ENCODE data around the gene RABEP2.
"Not testable (repeated sequence)": the region's sequence is repeated elsewhere in the genome, so short reads cannot be mapped to it uniquely, and the experiment has no call there.

The RABEP2 gene

GRCh38 chr16:28932339-28933141 lies 7.5 kb upstream of the RABEP2 start:
- no peak for DNase-seq (ENCODE audit: low read depth)

GRCh38 chr16:28931801-28932225 lies 6.8 kb upstream of the RABEP2 start, which contains the start of gene CD19:
Gene CD19, plus strand, starts transcription at chr16:28931971. Its CDS starts 30 bp downstream, at chr16:28932001.
- no peak for DNase-seq (ENCODE audit: low read depth)

GRCh38 chr16:28930652-28931051 lies 5.6 kb upstream of the RABEP2 start:
- no peak for DNase-seq (ENCODE audit: low read depth)

GRCh38 chr16:28930203-28930602 lies 5.2 kb upstream of the RABEP2 start:
- no peak for DNase-seq (ENCODE audit: low read depth)

- DNase-seq (ENCODE audit: low read depth): no peak
Observed at GRCh38 chr16:28927815-28928214, 2.8 kb upstream of the RABEP2 start.

GRCh38 chr16:28926284-28926683 lies 1.2 kb upstream of the RABEP2 start:
- not testable (repeated sequence) for DNase-seq (ENCODE audit: low read depth)

GRCh38 chr16:28925386-28926228 lies 569 bp upstream of the RABEP2 start:
- DNase-seq (ENCODE audit: low read depth): peak; percentile 38

- no peak for DNase-seq (ENCODE audit: low read depth)
Observed at GRCh38 chr16:28924399-28924761, 658 bp downstream of the RABEP2 start.

- no peak for DNase-seq (ENCODE audit: low read depth)
Observed at GRCh38 chr16:28923652-28924398, 1.2 kb downstream of the RABEP2 start.

- no peak for DNase-seq (ENCODE audit: low read depth)
Observed at GRCh38 chr16:28923231-28923587, 1.8 kb downstream of the RABEP2 start.

GRCh38 chr16:28918698-28919097 lies 6.3 kb downstream of the RABEP2 start:
- no peak for DNase-seq (ENCODE audit: low read depth)

GRCh38 chr16:28917095-28917494 lies 7.9 kb downstream of the RABEP2 start:
- no peak for DNase-seq (ENCODE audit: low read depth)

- DNase-seq (ENCODE audit: low read depth): peak; percentile 54
Observed at GRCh38 chr16:28915181-28915580, 9.9 kb downstream of the RABEP2 start.

- no peak for DNase-seq (ENCODE audit: low read depth)
Observed at GRCh38 chr16:28913946-28914724, 10.9 kb downstream of the RABEP2 start.

- no peak for DNase-seq (ENCODE audit: low read depth)
Observed at GRCh38 chr16:28912558-28912957, 12.5 kb downstream of the RABEP2 start.

GRCh38 chr16:28910086-28911031 lies 14.7 kb downstream of the RABEP2 start:
- DNase-seq (ENCODE audit: low read depth): no peak

- DNase-seq (ENCODE audit: low read depth): no peak
Observed at GRCh38 chr16:28905800-28906372, 19.2 kb downstream of the RABEP2 start.

GRCh38 chr16:28905229-28905754 lies 19.7 kb downstream of the RABEP2 start:
- DNase-seq (ENCODE audit: low read depth): no peak

GRCh38 chr16:28904828-28905227 lies 20.2 kb downstream of the RABEP2 start:
- no peak for DNase-seq (ENCODE audit: low read depth)

GRCh38 chr16:28904363-28904762 lies 20.7 kb downstream of the RABEP2 start:
- DNase-seq (ENCODE audit: low read depth): no peak
